CD4-positive, alpha-beta T cell (primary cell): Measurements from ENCODE around the gene BPIFB2. TPM values are rescaled to one million over a fixed set of nuclear protein-coding genes. Genes with fewer than 3 reads are reported as not detected.

Experiments used
- ATAC-seq: fragments of 200-7000 bp; cut with Tn5 transposase; one replicate; pipeline ENCODE4 v1.10.0; 2022; ENCODE audit warnings: mild to moderate bottlenecking; ENCODE audit not compliant: poor library complexity
- CTCF ChIA-PET: fragments of 350-600 bp; sonication (Branson Sonifier 250); formaldehyde crosslinking; loops from one replicate; lab custom pipeline; 2021; ENCODE audit warnings: antibody characterized with exemption, inconsistent platforms; lab: Charles Lee
- POLR2A ChIA-PET: fragments of 350-600 bp; sonication (Branson Sonifier 250); formaldehyde crosslinking; loops from one replicate; lab custom pipeline; 2021; ENCODE audit warnings: antibody characterized with exemption, inconsistent platforms; lab: Charles Lee
- DNase-seq, 14 experiments: peaks; one replicate each; pipeline ENCODE4 v3.0.0-alpha.2; 2013 to 2020; ENCODE audit warnings: mixed read lengths in 2 of 14
- H3K27ac ChIP-seq, 2 donors: one replicate each; pipeline versions ENCODE4 v1.5.1 to v1.7.0; 2013; ENCODE audit warnings: low read length in 2 of 2, low read depth in 1 of 2, mild to moderate bottlenecking in 1 of 2
- H3K27me3 ChIP-seq, 2 experiments: 1 replicate in 1 of 2; 2 replicates in 1 of 2; pipeline versions ENCODE4 v1.6.1 to v1.7.0; 2013; ENCODE audit warnings: low read length in 2 of 2, control low read depth in 1 of 2, mild to moderate bottlenecking in 1 of 2, moderate library complexity in 1 of 2; ENCODE audit not compliant: insufficient read depth in 2 of 2, control insufficient read depth in 1 of 2
- H3K36me3 ChIP-seq: one replicate; pipeline ENCODE4 v1.6.1; 2013; ENCODE audit warnings: low read length, control low read depth; ENCODE audit not compliant: insufficient read depth
- H3K4me1 ChIP-seq: one replicate; pipeline ENCODE4 v1.6.1; 2013; ENCODE audit warnings: low read length, control low read depth; ENCODE audit not compliant: insufficient read depth
- H3K4me3 ChIP-seq: one replicate; pipeline ENCODE4 v1.5.1; 2013; ENCODE audit warnings: mild to moderate bottlenecking, low read length, moderate library complexity
- H3K9me3 ChIP-seq, 2 experiments: 1 replicate in 1 of 2; 2 replicates in 1 of 2; pipeline versions ENCODE4 v1.6.1 to v1.7.0; 2013; ENCODE audit warnings: low read length in 2 of 2, mild to moderate bottlenecking in 2 of 2, control low read depth in 1 of 2, moderate library complexity in 1 of 2; ENCODE audit not compliant: control insufficient read depth in 1 of 2, insufficient read depth in 1 of 2
- H3K27ac Mint-ChIP-seq: one replicate; pipeline ENCODE4 v1.8.0; 2020; ENCODE audit warnings: mixed read lengths
- H3K27me3 Mint-ChIP-seq: one replicate; pipeline ENCODE4 v1.8.0; 2021; ENCODE audit warnings: mixed read lengths
- H3K36me3 Mint-ChIP-seq: one replicate; pipeline ENCODE4 v1.8.0; 2021; ENCODE audit warnings: low read depth, mixed read lengths
- H3K4me1 Mint-ChIP-seq: one replicate; pipeline ENCODE4 v1.8.0; 2021; ENCODE audit warnings: low read depth, mixed read lengths
- H3K4me3 Mint-ChIP-seq: one replicate; pipeline ENCODE4 v1.8.0; 2020; ENCODE audit warnings: mild to moderate bottlenecking, mixed read lengths
- H3K9me3 Mint-ChIP-seq: one replicate; pipeline ENCODE4 v1.8.0; 2020; ENCODE audit warnings: mixed read lengths
- CTCF ChIP-seq: fragments of 200-600 bp; IDR thresholded peaks from one replicate; pipeline ENCODE4 v1.8.0; 2022; ENCODE audit warnings: antibody characterized with exemption, mild to moderate bottlenecking
- intact Hi-C, 2 experiments: fragments of 100-400 bp; cut with DNase I in 1 of 2; cut with micrococcal nuclease in 1 of 2; formaldehyde crosslinking; loops; one replicate each; pipeline versions ENCODE4 v1.15.1 to v1.9.0; 2023 to 2025; cut with DNase I, micrococcal nuclease
- polyA plus RNA-seq, 2 donors: library from polyadenylated mRNA; unstranded; fragments of 120-200 nt; gene quantifications; one replicate each; pipeline ENCODE4 v1.2.1, GENCODE V29; 2013
- total RNA-seq, 174 experiments: library from RNA in 2 of 174; stranded (reverse) in 2 of 174; gene quantifications; one replicate each; pipeline ENCODE4 v1.2.3 and lab custom pipeline; 2021 to 2026

Gene BPIFB2
- total RNA-seq (not detected), total RNA-seq (lab: John Stamatoyannopoulos, UW) (0 to 0.10 (median 0) reads per million in 172 experiments)
- polyA plus RNA-seq (2013, experiment 1 of 2): not detected
- polyA plus RNA-seq (2013, experiment 2 of 2): not detected

DNA sequence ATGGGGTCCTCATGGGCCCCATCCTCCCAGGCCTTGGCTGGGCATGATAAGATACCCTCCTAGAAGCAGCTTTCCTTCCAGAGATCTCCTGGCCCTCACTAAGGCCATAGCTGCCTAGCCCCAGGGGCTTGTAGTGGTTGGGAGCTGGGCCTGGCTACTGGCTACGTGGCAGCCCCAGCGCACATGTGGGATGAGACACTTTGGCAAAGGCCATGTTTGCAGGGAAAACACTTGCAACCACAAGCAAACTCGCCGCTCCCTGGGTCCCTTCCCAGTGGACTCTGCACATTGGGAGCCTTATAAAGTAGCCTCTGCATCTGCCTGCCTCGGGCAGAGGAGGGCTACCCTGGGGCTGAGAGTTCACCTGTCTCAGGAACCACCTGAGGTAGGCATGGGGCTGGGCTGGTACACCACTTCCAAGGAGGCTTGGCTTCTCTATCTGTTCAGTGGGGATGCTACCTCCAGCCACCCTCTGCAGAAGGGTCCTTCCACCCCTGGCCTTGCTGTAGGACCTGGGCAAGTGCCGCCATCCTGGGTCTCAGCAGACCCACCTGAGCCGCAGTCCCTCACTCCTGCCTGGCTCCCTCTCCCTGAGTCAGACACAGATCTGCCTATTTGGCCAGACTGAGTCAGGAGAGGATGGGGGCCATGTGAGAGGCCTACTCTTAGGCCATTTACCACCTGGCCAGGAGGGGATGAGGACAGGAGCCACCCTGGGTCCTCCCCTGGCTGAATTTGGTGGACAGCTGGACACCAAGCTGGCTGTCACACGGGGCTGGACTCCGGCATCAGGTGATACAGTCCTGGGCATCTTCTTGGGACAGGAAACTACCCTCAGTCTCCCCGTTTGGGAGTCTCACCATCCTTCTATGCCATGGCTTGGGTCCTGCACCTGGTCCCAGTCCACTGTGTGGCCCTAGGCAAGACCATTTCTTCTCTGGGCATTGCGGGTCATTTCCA, at the start of gene BPIFB2:
Gene BPIFB2 (plus strand): TSS at position 329 of the 960 bp plus-strand sequence. CDS start 871 bp downstream, outside the sequence.
- ChIA-PET POLR2A (no interaction called here), CTCF (no interaction called here)
- peaks cover 2% of the 10 kb centered on the region for H3K9me3 Mint-ChIP-seq
- no peak within 1 kb of the TSS for H3K4me3 Mint-ChIP-seq
- Histone ChIP-seq H3K9me3 (peaks cover 0 to 13% of the 10 kb centered on the region in 2 experiments), H3K4me3 (no peak within 1 kb of the TSS), H3K36me3 (no peaks in the 10 kb centered on the region), H3K27me3 (no peaks in the 10 kb centered on the region), H3K27ac (no peak within 1 kb of the TSS), H3K4me1 (peaks cover 18% of the 10 kb centered on the region)
- no peaks in the 10 kb centered on the region for H3K36me3 Mint-ChIP-seq
- no peak for TF ChIP-seq CTCF
- intact Hi-C loops: loop anchor here in 1 of 2 experiments (5.0 kb wide), 1 partner anchor 40 kb away; no protein-coding TSS in a partner anchor
- H3K27ac Mint-ChIP-seq: no peak within 1 kb of the TSS
- ATAC-seq (no peak), DNase-seq (no peak)
- peaks cover 16% of the 10 kb centered on the region for H3K4me1 Mint-ChIP-seq
- H3K27me3 Mint-ChIP-seq: no peaks in the 10 kb centered on the region

- no peak overlapping the region for H3K27ac Mint-ChIP-seq
- CTCF ChIA-PET: no interaction called here
- POLR2A ChIA-PET: interaction anchor here (1.4 to 2.5 kb wide), 2 partner anchors 9 to 13 kb away, joined by 6 to 8 read pairs; no protein-coding TSS in a partner anchor
Observed at GRCh38 chr20:32958574-32958973, 48.9 kb upstream of the BPIFB2 start.

More at GRCh38 chr20:32958574-32958973, 48.9 kb upstream of the BPIFB2 start:
- intact Hi-C loops: no loop called here
- no peak overlapping the region for H3K4me3 Mint-ChIP-seq
- Histone ChIP-seq H3K36me3 (no peaks in the 10 kb centered on the region), H3K4me3 (no peak overlapping the region), H3K4me1 (peaks cover 24% of the 10 kb centered on the region), H3K27me3 (no peaks in the 10 kb centered on the region), H3K9me3 (peaks cover 19 to 28% of the 10 kb centered on the region in 2 experiments), H3K27ac (no peak overlapping the region)
- peaks cover 23% of the 10 kb centered on the region for H3K36me3 Mint-ChIP-seq
- TF ChIP-seq CTCF: no peak
- peaks cover 7% of the 10 kb centered on the region for H3K9me3 Mint-ChIP-seq
- no peaks in the 10 kb centered on the region for H3K27me3 Mint-ChIP-seq
- ATAC-seq (no peak), DNase-seq (no peak)
- peaks cover 32% of the 10 kb centered on the region for H3K4me1 Mint-ChIP-seq
